ENCODE results near the gene WASHC2C.
"Not testable (repeated sequence)": the region's sequence is repeated elsewhere in the genome, so short reads cannot be mapped to it uniquely, and the experiment has no call there.

GRCh38 chr10:45717053-45717452 lies 10.0 kb upstream of the WASHC2C start:
- not testable (repeated sequence) for TF ChIP-seq CTCF, POLR2A (IDR thresholded peaks at IDR 0.05)

All from gastroesophageal sphincter (tissue), 3 donors.